IPS-11a (cell line): Measurements from ENCODE around the gene KIF1A.
"Not testable (repeated sequence)": the region's sequence is repeated elsewhere in the genome, so short reads cannot be mapped to it uniquely, and the experiment has no call there.

ENCODE experiments used
- H3K4me3 ChIP-seq: one replicate; pipeline ENCODE4 v1.5.1; 2013; ENCODE audit warnings: low read depth, low read length, control low read depth

KIF1A gene

GRCh38 chr2:240691075-240691427 lies 129.0 kb downstream of the KIF1A start:
- not testable (repeated sequence) for H3K4me3 ChIP-seq

- not testable (repeated sequence) for H3K4me3 ChIP-seq
Measured at GRCh38 chr2:240690421-240691074, 129.5 kb downstream of the KIF1A start.

- no peak overlapping the region for H3K4me3 ChIP-seq
Measured at GRCh38 chr2:240689975-240690374, 130.0 kb downstream of the KIF1A start.

- no peak overlapping the region for H3K4me3 ChIP-seq
Measured at GRCh38 chr2:240688553-240688919, 131.5 kb downstream of the KIF1A start.

DNA sequence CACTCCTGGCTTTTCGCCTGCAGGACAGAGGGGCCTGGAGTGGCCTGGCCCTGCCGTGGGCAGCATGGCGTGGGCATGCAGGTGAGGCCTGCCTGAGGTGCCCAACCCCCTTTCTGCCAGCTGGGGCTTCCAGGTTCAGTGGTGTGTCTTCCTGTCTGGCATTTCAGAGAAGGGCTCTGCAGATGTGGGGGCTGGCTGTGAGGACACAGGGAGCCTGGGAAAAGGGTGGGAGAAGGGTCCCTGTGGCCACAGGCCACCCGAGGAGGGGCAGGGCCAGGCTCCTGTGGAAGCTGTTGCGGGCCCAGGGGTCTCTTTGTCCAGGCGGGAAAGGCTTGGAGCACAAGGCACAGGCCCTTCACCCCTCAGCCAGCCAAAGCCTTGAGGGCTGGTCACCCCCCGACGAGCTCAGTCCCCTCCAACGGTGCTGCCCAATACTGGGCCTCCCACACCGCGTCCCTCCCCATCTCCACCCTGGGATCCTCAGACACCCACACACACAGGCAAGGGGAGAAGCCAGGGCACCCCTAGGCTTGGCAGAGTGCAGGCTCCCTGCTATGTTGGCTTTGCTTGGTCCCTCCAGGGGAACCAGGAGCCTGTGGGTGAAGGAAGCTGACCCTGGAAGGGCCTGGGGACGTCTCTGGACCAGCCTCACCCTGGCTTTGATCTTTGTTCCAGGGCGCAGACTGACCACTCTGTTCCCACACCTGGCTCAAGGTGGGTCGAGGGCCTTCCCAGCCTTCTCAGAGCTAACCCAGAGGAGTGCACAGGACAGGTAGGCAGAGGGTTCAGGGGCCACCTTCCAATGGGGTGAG lies 132.1 kb downstream of the KIF1A start:
- H3K4me3 ChIP-seq, result no peak overlapping the region

- H3K4me3 ChIP-seq, result no peak overlapping the region
Measured at GRCh38 chr2:240687045-240687740, 132.8 kb downstream of the KIF1A start.

DNA sequence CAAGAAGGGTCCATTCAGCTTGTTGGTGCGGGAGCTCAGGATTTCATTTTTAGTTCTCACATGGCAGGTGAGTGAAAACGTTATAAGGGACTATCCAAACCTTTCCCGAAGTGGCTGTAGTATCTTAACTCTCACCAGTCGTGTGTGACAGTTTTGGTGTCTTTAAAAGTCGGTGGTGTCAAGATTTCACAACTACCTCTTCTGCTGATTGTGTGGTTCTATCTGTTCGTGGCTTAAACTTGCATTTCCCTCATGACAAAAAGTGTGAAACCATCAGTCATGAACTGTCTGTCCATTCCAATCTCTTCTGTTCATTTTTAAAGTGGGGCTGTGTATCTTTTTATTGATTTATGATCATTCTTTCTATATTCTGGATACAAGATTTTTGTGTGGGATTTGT lies 133.6 kb downstream of the KIF1A start:
- H3K4me3 ChIP-seq, result no peak overlapping the region

DNA sequence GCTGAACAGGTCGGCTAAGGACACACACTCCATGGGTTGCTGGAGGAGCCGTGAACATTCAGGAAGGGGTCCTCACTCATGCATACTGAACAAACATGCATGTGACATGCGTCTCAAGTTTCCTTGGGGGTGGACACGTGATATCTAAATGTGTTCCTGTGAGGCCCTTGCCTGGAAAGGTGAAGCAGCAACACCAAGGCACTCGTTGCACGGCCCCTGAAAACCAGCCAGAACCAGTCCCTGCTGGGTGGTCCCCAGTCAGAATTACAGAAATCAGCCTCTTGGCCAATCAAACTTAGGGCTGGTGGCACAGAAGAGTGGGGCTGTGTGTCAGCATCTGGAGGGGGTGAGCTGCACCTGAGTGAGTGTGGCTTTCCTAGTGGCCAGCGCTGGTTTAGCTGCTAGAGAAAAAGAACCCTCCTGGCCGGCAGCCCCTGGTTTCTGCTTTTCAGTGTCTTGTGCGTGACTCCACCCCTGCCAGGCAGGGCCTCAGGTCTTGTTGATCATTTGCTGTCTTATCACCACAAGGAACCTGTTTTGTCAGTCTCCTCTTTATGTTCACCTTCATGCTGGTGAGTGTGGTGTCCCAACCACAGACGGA lies 134.1 kb downstream of the KIF1A start:
- no peak overlapping the region for H3K4me3 ChIP-seq

DNA sequence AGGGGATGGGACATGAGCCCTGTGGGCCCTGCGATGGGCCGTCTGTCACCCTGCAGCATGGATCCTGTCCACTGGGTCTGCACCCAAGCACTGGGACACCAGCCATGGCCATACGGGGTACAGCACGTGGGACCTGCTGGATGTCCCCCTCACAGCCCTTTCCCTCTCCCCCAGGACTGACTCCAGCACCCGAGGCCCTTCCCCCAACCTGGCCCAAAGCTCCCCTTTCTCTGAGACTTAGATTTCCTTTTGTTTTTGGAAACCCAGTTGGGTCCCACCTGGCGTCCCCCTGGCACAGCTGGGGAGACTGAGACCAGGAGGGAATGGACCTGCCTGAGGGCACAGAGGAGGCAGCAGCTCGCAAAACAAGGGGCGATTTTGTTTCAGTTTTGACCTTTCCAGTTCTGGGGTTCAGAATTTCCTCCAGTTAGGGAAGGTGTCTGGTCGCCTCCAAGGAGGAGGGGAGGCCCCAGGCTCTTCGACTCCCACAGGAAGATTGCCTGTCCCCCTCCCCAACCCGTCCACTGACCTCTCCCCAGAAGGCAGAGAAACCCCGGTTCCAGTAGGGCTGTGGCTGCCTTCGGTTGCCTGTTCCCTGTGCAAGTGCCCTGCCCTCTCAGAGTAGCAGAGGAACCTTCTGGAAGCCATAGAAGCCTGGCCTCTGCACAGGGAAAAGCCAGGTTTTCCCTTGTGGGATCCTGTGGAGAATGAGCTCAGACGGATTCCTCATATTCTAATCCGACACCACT lies 135.9 kb downstream of the KIF1A start:
- H3K4me3 ChIP-seq, result not testable (repeated sequence)

DNA sequence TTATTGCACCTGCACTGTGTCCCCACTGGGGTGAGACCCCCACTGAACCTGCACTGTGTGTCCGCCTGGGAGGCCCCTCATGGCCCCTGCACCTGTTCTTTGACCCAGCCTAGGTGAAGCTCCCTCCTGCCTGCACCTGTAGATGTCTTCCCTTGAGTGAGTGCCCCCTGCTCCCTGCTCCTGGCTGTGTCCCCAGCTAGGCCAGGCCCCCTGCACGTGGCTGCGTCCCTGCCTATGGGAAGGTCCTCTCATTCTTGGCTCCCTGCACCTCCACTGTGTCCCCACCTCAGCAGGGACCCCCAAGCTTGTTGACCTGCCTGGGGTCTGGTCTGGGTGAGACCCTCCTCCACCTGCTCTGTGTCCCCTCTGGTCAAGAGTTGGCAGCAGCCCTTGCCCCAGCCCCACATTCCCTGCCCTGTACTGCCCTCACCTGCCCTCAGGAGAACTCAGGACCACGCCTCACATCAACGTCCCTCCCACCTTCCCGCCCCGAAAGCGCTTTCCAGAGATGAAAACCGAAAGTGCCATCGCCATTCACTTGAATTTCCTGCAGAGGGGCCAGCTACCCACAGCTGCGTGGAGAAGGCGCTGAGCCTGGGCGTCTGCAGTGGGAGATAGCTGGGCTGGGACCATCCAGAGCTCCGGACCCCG lies 136.6 kb downstream of the KIF1A start:
- H3K4me3 ChIP-seq, result not testable (repeated sequence)

GRCh38 chr2:240682431-240683224 lies 137.4 kb downstream of the KIF1A start, which contains the start of gene AQP12B:
TSS of gene AQP12B (minus strand) at chr2:240682885. CDS start at chr2:240682837, 48 bp downstream.
- not testable (repeated sequence) for H3K4me3 ChIP-seq

DNA sequence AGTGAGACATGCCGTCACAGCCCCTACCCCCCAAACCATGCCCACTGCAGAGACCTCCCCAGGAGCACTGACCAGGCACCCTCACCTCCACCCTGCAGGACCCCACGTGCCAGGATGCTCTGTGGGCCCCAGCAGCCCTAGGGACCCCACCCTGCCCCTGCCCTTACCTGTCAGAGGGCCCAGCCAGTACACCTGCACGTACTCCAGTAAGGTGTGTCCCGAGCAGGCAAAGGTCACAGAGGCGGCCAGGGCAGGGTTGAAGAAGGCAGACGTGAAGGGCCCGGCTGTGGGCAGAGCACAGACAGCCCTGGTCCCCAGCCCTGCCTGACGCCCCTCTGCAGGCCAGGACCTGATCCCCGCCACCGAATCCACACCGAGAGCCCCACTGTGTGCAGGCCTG lies 139.8 kb downstream of the KIF1A start:
- not testable (repeated sequence) for H3K4me3 ChIP-seq

GRCh38 chr2:240678909-240679308 lies 141.1 kb downstream of the KIF1A start:
- not testable (repeated sequence) for H3K4me3 ChIP-seq

DNA sequence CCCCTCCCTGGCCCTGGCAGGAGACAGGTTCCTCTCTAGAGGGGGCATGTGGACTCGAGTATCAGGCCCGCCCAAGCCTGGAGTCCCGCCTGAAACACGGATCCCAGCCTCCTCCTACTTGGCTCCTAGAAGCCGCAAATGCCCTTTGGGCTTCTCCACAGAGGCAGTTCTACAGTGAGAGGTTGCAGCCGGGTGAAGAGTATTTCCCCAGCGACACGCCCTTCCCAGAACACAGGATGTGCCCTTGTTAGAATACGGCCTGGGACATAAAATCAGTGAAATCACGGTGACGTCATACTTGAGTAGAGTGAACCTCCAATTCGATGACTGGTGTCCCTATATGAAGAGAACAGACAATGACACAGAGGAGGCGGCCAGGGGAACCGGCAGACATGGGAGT lies 142.0 kb downstream of the KIF1A start:
- not testable (repeated sequence) for H3K4me3 ChIP-seq

DNA sequence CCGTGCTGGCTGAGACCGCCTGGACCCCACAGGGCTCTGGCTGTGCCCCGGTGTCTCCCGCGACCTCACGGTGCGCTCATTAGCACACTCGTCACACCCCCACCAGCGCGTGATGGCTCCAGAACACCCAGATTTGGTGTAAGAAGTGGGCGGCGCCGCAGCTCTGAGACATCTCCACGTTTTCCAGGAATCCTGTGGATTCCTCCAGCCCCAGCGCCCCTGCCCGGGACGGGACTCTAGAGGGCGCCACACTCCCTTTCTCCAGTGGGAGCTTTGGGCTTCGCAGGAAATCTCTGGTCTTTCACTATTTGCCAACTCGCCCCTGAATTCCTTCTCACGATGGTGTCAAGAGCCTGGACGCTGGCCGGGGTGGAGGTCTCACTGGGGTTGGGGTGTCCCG lies 144.7 kb downstream of the KIF1A start:
- not testable (repeated sequence) for H3K4me3 ChIP-seq

DNA sequence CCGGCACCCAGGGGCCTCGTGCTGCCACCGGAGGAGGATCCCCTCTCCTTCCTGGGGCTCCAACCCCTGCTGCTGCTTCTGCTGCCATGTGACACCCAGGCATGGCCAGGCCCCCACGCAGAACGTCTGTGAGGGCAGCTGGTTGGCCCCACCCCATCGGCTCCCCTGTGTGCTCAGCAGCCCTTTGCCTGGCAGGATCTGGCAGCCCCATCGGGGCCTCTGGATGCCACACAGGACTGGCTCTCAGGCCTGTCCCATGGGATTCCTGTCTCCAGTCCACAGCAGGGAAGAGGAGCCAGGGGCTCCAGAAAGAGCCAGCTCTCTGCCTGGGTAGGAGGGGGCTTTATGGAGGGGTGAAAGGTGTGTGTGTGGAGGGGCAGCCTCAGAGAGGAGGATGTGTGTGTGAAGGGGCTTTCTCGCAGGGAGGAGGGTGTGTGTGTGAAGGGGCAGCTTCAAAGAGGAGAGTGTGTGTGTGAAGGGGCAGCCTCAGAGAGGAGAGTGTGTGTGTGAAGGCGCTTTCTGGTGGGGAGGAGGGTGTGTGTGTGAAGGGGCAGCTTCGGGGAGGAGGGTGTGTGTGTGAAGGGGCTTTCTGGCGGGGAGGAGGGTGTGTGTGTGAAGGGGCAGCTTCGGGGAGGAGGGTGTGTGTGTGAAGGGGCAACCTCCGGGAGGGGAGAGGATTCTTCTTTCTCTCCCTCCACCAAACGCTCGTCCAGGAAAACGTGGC lies 145.4 kb downstream of the KIF1A start:
- not testable (repeated sequence) for H3K4me3 ChIP-seq

- H3K4me3 ChIP-seq, result no peak overlapping the region
Measured at GRCh38 chr2:240672701-240673190, 147.3 kb downstream of the KIF1A start.

- no peak overlapping the region for H3K4me3 ChIP-seq
Measured at GRCh38 chr2:240672076-240672700, 147.8 kb downstream of the KIF1A start.
